HCT116 (cell line): Measurements from ENCODE around the gene C2CD3. TPM values are rescaled to one million over a fixed set of nuclear protein-coding genes. Genes with fewer than 3 reads are reported as not detected.
A peak's percentile ranks its signal among the peaks of the same experiment; 100 is the strongest.
"Not testable (repeated sequence)": the region's sequence is repeated elsewhere in the genome, so short reads cannot be mapped to it uniquely, and the experiment has no call there.

Source experiments
- ATAC-seq: fragments of 200-7000 bp; cut with Tn5 transposase; 2 replicates; pipeline ENCODE4 v1.9.1; 2020; ENCODE audit warnings: mild to moderate bottlenecking, moderate library complexity
- BruUV-seq: library from RNA; stranded (reverse); fragments of 400-500 nt; replicated peaks from 2 replicates; lab custom pipeline; 2021; lab: Mats Ljungman, UMichigan
- CTCF ChIA-PET: fragments of 300-600 bp; sonication (Branson Sonifier 250); formaldehyde crosslinking; loops from one replicate; lab custom pipeline; 2021; ENCODE audit warnings: antibody characterized with exemption; lab: Charles Lee
- POLR2A ChIA-PET: fragments of 300-600, 350-600 bp; sonication (Branson Sonifier 250); formaldehyde crosslinking; loops from one replicate; lab custom pipeline; 2021; ENCODE audit warnings: antibody characterized with exemption; lab: Charles Lee
- RAD21 ChIA-PET, 2 experiments: fragments of 300-600 bp; sonication (Branson Sonifier 250); formaldehyde crosslinking; loops; one replicate each; lab custom pipeline; 2023; ENCODE audit warnings: low total read pairs in 2 of 2; ENCODE audit not compliant: uncharacterized antibody in 2 of 2, unreplicated experiment in 2 of 2, low non-redundant PET in 1 of 2; lab: Charles Lee
- DNase-seq: peaks from one replicate; pipeline ENCODE4 v3.0.0-alpha.2; 2010; ENCODE audit warnings: low read depth, low spot score
- H2AFZ ChIP-seq: fragments of 200-600 bp; shearing (Covaris generic), sonication (generic); 2 replicates; pipeline ENCODE4 v1.6.1; 2017; ENCODE audit warnings: low read depth, mixed run types, mixed read lengths, antibody characterized with exemption, low read length; ENCODE audit not compliant: poor library complexity, severe bottlenecking
- H3K27ac ChIP-seq: 2 replicates; pipeline ENCODE4 v1.5.1; 2012; ENCODE audit warnings: low read depth, low read length
- H3K27me3 ChIP-seq: fragments of 200-600 bp; sonication (generic); 2 replicates; pipeline ENCODE4 v1.6.1; 2016; ENCODE audit warnings: mixed run types, low read length, mixed read lengths; ENCODE audit not compliant: insufficient read depth
- H3K36me3 ChIP-seq, 2 experiments: fragments of 200-500 bp in 1 of 2; fragments of 200-600 bp in 1 of 2; sonication (Bioruptor generic) in 1 of 2; sonication (generic) in 1 of 2; 2 replicates each; pipeline versions ENCODE4 v1.5.1 to v1.6.1; 2014 to 2016; ENCODE audit warnings: low read length in 2 of 2, inconsistent platforms in 1 of 2, mixed read lengths in 1 of 2, mixed run types in 1 of 2; ENCODE audit not compliant: insufficient read depth in 2 of 2, control insufficient read depth in 1 of 2
- H3K4me1 ChIP-seq, 2 experiments: fragments of 200-600 bp in 1 of 2; sonication (generic) in 1 of 2; 2 replicates each; pipeline versions ENCODE4 v1.5.1 to v1.6.1; 2012 to 2017; ENCODE audit warnings: low read length in 2 of 2, inconsistent platforms in 1 of 2, mild to moderate bottlenecking in 1 of 2, mixed read lengths in 1 of 2, mixed run types in 1 of 2, moderate library complexity in 1 of 2; ENCODE audit not compliant: insufficient read depth in 2 of 2, control insufficient read depth in 1 of 2
- H3K4me2 ChIP-seq: fragments of 200-600 bp; sonication (generic); 2 replicates; pipeline ENCODE4 v1.6.1; 2017; ENCODE audit warnings: mixed run types, low read length, mixed read lengths
- H3K4me3 ChIP-seq, 2 experiments: fragments of 200-600 bp in 1 of 2; sonication (generic) in 1 of 2; replicated peaks in 1 of 2; 2 replicates each; pipeline ENCODE4 v1.5.1; 2011 to 2016; ENCODE audit warnings: low read length in 2 of 2, control low read depth in 1 of 2, low read depth in 1 of 2, mild to moderate bottlenecking in 1 of 2, mixed read lengths in 1 of 2, mixed run types in 1 of 2
- H3K79me2 ChIP-seq: fragments of 200-600 bp; sonication (generic); 2 replicates; pipeline ENCODE4 v1.6.1; 2017; ENCODE audit warnings: mild to moderate bottlenecking, mixed run types, low read length, moderate library complexity, mixed read lengths; ENCODE audit not compliant: insufficient read depth
- H3K9ac ChIP-seq: fragments of 200-600 bp; sonication (generic); 2 replicates; pipeline ENCODE4 v1.6.1; 2016; ENCODE audit warnings: low read length, mixed read lengths
- H3K9me2 ChIP-seq: fragments of 200-600 bp; sonication (generic), shearing (Covaris generic); 2 replicates; pipeline ENCODE4 v1.6.1; 2017; ENCODE audit warnings: mixed run types, mild to moderate bottlenecking, moderate library complexity; ENCODE audit not compliant: insufficient read depth
- H3K9me3 ChIP-seq, 2 experiments: fragments of 200-500 bp in 1 of 2; fragments of 200-600 bp in 1 of 2; sonication (Bioruptor generic) in 1 of 2; sonication (generic) in 1 of 2; 2 replicates each; pipeline ENCODE4 v1.6.1; 2014 to 2017; ENCODE audit warnings: low read length in 2 of 2, mixed read lengths in 2 of 2, inconsistent platforms in 1 of 2, low read depth in 1 of 2, mild to moderate bottlenecking in 1 of 2, mixed run types in 1 of 2, moderate library complexity in 1 of 2; ENCODE audit not compliant: control insufficient read depth in 1 of 2, insufficient read depth in 1 of 2
- H4K20me1 ChIP-seq: fragments of 200-600 bp; sonication (generic), shearing (Covaris generic); 2 replicates; pipeline ENCODE4 v1.6.1; 2017; ENCODE audit warnings: mixed run types, mild to moderate bottlenecking, moderate library complexity; ENCODE audit not compliant: insufficient read depth
- ATF3 ChIP-seq: IDR thresholded peaks from 2 replicates; pipeline ENCODE4 v1.6.1; 2012
- EGR1 ChIP-seq: IDR thresholded peaks from 2 replicates; pipeline ENCODE4 v1.6.1; 2012; ENCODE audit warnings: low read depth
- FOSL1 ChIP-seq: IDR thresholded peaks from 2 replicates; pipeline ENCODE4 v1.6.1; 2012; ENCODE audit warnings: low read depth
- POLR2A ChIP-seq: IDR thresholded peaks from 2 replicates; pipeline ENCODE4 v1.7.0; 2011; ENCODE audit warnings: borderline replicate concordance; ENCODE audit not compliant: insufficient read depth, insufficient read length; ENCODE audit errors: extremely low read depth
- RAD21 ChIP-seq: IDR thresholded peaks from 2 replicates; pipeline ENCODE4 v1.6.1; 2012; ENCODE audit warnings: low read depth, mild to moderate bottlenecking
- intact Hi-C: fragments of 100-400 bp; cut with micrococcal nuclease; formaldehyde crosslinking; loops from 2 replicates; pipeline ENCODE4 v1.10.0; 2022
- total RNA-seq: library from RNA; stranded (reverse); gene quantifications from one replicate; pipeline ENCODE4 v1.2.1, GENCODE V29; 2021; ENCODE audit not compliant: unreplicated experiment

Gene C2CD3
- total RNA-seq, 1 experiment from 2014 or later = 30.6 TPM

DNA sequence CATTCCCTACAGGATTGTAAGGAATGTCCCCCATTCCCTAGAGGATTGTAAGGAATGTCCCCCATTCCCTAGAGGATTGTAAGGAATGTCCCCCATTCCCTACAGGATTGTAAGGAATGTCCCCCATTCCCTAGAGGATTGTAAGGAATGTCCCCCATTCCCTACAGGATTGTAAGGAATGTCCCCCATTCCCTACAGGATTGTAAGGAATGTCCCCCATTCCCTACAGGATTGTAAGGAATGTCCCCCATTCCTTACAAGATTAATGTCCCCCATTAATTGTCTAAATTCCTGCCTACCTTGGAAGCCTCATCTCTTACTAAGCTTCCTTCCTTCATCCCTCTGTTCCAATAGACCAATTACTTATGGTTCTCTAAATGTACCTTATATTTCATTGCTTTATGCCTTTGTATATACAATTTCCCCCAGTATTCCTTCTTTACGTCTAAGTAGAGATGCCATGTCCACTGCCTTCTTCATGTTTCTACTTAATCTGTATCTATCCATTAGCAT is 30.8 kb downstream of the C2CD3 start:
- BruUV-seq, H3K9me2 ChIP-seq, H3K27me3 ChIP-seq, H3K4me3 ChIP-seq, H4K20me1 ChIP-seq, H3K9ac ChIP-seq, H3K79me2 ChIP-seq, intact Hi-C loops, H3K9me3 ChIP-seq, RAD21 ChIA-PET, DNase-seq, CTCF ChIA-PET, ATAC-seq, H3K36me3 ChIP-seq, H3K27ac ChIP-seq, POLR2A ChIA-PET, H2AFZ ChIP-seq: not testable (repeated sequence)
- peak overlapping the region; percentile 63 for H3K4me2 ChIP-seq
- H3K4me1 ChIP-seq = peaks cover 65 to 76% of the 10 kb centered on the region in 2 experiments

- peak overlapping the region; percentile 63 for H3K4me2 ChIP-seq
- DNase-seq = no peak
- peak overlapping the region; percentile 94 for H3K27ac ChIP-seq
- no peaks in the 10 kb centered on the region for H3K27me3 ChIP-seq
- RAD21 ChIA-PET = no interaction called here
- H3K4me3 ChIP-seq = peak overlapping the region in 1 of 2 experiments; percentile 19; a peak in 2 of 4 replicates
- no peaks in the 10 kb centered on the region for H3K9me2 ChIP-seq
- TF ChIP-seq EGR1 (no peak), RAD21 (no peak), POLR2A (no peak), FOSL1 (no peak), ATF3 (no peak)
- TF ChIP-seq, all 23 proteins: peak for 0
- H2AFZ ChIP-seq = no peak overlapping the region
- intact Hi-C loops = no loop called here
- 0 out of 2 replicates have a peak, but pooled peaks cover 4% of the 10 kb centered on the region for H3K79me2 ChIP-seq
- ChIA-PET POLR2A (no interaction called here), CTCF (no interaction called here)
- ATAC-seq = no peak
- peak overlapping the region; percentile 51 for H3K9ac ChIP-seq
- H3K36me3 ChIP-seq = no peaks in the 10 kb centered on the region
- H3K4me1 ChIP-seq = peaks cover 71 to 83% of the 10 kb centered on the region in 2 experiments
- no TSS peak for BruUV-seq
- H3K9me3 ChIP-seq = no peaks in the 10 kb centered on the region
- no peaks in the 10 kb centered on the region for H4K20me1 ChIP-seq
These were observed 31.5 kb downstream of the C2CD3 start for GRCh38 chr11:74139151-74139918.
